Liver (tissue), 2 donors: ENCODE results near the gene GABARAPL1.

ENCODE experiments used
- FOXA1 ChIP-seq: IDR thresholded peaks from 2 replicates; pipeline ENCODE4 v1.6.1; 2016; ENCODE audit warnings: antibody characterized with exemption
- TF ChIP-seq, protein P1 (sequence below): fragments of 150-350 bp; IDR thresholded peaks from 2 replicates; pipeline ENCODE4 v1.5.1; 2017; ENCODE audit warnings: improper control_type of control experiment, low read depth, low read length; ENCODE audit not compliant: missing input control
- donor health status: healthy.

DNA sequence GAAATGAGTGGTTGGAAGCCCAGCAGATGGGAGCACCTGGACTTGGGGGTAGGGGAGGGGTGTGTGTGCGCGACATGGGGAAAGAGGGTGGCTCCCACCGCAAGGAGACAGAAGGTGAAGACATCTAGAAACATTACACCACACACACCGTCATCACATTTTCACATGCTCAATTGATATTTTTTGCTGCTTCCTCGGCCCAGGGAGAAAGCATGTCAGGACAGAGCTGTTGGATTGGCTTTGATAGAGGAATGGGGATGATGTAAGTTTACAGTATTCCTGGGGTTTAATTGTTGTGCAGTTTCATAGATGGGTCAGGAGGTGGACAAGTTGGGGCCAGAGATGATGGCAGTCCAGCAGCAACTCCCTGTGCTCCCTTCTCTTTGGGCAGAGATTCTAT lies 9.2 kb downstream of the GABARAPL1 start:
- TF ChIP-seq, protein P1, sequence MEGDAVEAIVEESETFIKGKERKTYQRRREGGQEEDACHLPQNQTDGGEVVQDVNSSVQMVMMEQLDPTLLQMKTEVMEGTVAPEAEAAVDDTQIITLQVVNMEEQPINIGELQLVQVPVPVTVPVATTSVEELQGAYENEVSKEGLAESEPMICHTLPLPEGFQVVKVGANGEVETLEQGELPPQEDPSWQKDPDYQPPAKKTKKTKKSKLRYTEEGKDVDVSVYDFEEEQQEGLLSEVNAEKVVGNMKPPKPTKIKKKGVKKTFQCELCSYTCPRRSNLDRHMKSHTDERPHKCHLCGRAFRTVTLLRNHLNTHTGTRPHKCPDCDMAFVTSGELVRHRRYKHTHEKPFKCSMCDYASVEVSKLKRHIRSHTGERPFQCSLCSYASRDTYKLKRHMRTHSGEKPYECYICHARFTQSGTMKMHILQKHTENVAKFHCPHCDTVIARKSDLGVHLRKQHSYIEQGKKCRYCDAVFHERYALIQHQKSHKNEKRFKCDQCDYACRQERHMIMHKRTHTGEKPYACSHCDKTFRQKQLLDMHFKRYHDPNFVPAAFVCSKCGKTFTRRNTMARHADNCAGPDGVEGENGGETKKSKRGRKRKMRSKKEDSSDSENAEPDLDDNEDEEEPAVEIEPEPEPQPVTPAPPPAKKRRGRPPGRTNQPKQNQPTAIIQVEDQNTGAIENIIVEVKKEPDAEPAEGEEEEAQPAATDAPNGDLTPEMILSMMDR, result no peak
- TF ChIP-seq FOXA1, result no peak
